HG03342 (cell line): Measurements from ENCODE around the gene PALM3.
A peak's percentile ranks its signal among the peaks of the same experiment; 100 is the strongest.

Source experiments
- ATAC-seq: cut with Tn5 transposase; IDR thresholded peaks from one replicate; pipeline ENCODE4 v1.9.1; 2021; ENCODE audit warnings: mild to moderate bottlenecking, moderate library complexity; ENCODE audit not compliant: unreplicated experiment

Gene PALM3, protein sequence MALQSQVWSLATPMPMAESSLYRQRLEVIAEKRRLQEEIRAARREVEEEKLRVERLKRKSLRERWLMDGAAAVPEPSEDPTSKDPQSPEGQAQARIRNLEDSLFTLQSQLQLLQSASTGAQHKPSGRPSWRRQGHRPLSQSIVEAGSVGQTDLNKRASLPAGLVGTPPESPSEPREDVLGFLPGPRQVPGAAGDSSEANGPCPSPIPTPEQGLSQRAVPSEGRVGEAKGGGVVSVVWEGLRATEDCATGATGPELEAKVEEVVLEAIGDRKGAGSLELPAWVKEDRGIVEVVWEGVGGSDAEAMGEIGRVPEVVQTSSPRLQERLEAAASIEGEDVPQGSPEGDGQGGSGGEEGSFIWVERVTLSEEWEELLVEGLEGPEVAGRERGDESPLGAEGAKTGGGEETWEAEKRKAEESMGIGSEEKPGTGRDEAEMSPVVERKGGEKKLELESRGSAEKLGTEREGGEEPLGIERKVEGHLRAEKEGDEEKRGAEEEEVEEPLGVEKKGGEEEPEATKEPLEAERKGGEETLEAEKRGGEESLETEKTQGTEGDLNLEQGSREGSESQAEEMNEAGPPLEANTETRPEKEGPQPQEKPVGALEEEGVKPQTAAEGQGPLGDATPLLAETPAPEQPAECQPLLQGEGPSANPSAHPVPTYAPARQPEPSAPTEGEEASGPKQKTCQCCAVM

DNA sequence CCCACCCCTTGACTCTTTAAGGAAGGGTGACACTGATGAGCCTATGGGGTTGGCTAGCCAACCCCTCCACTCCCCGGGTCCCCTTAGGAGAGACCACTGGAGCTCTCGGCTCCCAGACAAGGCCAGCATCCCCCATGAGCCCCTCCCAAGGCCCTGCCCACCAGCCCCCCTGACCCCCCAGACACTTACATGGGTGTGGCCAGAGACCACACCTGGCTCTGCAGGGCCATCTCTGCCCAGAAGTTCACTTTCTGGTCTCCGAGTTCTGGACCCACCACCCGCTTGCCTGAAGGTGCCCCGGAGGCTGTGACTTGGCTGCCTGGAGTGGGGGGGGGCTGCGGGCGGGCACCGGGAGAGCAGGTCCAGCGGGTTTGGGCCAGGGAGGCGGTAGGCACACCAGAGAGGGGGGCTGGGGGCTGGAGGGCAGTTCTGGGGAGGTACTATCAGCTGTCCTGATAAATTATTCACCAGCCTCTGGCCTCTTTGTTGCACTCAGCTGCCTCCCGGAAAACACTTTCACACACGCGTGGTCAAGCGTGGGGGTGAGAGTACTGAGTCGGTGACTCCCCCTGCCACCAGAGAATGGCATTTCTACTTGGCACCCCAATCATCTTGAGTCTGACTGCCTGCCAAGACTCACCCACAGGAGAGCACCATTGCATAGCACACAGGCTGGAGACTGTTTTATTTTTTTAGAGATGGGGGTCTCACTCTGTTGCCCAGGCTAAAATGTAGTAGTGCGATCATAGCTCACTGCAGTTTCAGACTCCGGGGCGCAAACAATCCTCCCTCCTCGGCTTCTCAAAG is at the start of gene PALM3:
PALM3 (minus strand) TSS at position 326 of the 807 bp plus-strand sequence; CDS start at position 230, 96 bp downstream.
- ATAC-seq = no peak

DNA sequence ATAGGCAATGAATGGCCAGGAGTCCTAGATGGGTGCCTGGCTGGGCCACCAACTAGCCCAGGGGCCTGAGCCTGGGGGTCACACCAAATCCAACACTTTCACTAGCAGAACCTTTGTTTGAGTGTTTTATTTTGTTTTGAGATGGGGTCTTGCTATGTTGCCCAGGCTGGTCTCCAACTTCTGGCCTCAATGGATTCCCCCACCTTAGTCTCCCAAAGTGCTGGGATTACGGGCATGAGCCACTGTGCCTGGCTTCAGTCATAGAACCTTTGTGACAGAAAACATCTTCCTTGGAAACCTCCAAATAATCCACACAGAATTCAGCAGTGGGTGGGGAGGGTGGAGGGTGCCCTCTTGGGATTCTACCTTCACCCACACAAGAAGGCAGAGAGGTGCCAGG is 49.6 kb upstream of the PALM3 start:
- ATAC-seq = no peak

DNA sequence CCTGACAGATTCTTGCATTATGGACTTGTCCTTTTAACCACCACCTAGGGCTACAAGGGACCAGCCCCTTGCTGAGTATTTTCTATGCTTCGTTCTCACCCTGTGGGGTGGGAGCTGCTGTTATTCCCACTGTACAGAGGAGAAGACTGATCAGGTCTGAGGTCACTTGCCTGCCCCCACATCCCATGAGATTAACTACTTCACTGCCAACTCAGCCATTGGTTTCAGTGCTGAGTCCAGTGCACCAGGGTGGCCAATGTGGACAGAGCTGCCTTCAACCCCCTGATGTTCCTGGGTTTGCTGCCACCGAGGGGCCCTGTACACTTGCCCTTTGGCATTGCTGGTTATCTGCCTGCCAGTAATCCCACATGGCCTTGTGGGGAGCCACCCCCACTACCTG is 48.8 kb upstream of the PALM3 start:
- ATAC-seq = no peak

DNA sequence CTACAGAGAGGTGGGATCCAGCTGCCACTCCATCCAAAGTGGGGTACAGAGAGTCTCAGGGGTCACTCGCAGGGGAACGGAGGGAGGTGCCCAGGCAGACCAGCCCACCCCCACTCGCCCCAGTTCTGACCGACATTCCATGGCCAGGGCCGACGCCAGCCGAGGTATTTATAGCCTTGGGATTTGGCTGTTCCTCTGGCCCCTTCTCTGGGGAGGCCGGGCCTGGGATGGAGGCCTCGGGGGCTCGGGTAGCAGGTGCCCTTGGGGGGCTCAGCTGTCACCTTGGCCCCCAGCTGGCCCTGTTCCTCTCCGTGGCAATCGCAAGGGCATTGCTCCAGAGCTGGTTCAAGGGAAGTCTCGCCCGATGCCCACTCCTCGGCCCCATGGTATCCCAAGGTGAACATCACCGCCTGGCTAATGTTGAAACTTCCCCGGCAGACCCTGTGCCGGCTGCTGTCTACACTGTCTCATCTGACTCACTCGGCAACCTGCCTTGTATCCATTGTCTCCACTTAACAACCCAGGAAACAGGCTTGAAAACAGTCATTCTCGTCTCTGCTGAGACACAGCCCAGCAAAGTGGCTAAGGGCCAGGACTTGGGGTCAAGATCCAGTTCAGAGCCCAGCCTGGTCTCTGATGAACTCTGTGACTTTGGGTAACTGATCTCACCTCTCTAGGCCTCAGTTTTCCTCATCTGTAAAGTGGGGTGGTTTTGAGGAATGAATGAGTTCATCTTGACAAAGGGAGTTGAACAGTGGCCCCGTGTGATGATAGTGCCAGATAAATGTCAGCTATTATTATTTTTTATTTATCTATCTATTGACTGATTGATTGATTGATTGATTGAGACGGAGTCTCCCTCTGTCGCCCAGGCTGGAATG is 45.9 kb upstream of the PALM3 start:
- ATAC-seq = no peak

DNA sequence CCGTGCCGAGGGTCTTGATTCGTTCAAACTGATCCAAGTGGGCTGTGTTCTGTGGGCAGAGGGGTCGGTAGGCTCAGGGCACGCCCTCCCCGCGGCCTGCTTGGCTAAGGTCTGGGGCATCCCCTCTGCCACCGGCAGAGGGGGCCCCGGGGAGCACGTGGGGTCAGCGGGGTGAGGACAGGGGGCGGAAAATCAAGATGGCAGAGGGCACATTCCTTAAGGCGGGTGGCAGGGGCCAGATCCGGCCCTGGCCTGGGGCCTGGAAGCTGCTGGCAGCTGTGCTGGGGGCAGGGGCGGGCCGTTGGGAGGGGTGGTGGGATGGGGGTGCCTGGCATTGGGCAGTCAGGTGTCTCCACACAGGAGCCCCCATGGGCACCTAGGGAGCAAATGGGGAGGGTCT is 45.0 kb upstream of the PALM3 start:
- ATAC-seq = no peak

DNA sequence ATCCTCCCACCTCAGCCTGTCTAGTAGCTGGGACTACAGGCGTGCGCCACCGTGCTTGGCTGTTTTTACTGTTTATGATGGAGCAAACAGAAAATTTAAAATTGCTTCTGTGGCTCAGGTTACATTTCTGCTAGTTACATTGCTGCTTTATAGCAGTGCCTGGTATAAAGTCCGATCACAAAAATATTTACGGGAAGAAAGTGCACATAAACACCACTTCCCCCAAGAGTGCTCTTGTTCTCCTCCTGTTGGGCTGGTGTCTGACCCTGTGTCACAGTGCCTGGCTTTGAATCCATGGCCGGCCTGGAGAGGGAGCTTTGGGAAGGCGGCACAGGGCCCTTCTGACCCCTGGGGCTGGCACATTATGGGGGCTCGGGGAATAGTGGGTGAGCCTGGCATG is 43.8 kb upstream of the PALM3 start:
- ATAC-seq = no peak

DNA sequence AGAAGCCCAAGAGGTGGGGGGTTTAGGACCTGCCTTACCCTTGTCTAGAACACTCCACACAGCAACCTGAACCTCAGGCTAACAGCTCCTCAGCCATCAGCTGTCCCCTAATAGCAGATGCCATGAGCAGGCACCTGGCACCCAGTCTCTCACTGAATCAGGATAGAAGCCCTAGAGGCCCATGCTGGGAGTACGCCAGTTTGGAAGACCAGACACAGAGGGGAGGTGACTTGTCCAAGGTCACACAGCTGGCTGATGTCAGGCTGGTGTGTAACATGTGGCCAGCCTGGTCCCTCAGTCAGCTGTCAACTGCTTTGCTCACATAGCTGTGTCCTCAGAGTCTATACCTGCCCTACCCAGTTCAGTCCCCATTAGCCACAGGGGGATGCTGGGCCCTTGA is 41.4 kb upstream of the PALM3 start:
- no peak for ATAC-seq

DNA sequence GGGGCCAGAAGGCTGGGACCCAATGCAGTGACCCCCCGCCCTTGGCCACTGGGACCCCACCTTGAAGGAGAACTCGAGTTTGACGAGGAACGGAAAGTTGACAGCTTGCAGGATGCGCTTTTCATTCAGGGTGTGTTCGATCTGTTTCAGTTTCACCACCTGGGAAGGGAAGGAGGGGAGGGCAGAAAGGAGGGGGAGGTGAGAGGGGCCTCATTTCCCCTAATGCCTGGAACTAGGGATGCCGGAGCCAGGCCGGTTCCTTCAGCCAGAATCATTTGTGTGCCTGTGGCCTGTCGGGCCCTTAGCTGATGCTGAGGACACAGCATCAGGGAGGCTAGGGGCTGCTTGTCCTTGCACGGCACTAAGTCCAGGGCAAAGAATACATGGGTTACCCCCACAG is 40.9 kb upstream of the PALM3 start:
- ATAC-seq = no peak

DNA sequence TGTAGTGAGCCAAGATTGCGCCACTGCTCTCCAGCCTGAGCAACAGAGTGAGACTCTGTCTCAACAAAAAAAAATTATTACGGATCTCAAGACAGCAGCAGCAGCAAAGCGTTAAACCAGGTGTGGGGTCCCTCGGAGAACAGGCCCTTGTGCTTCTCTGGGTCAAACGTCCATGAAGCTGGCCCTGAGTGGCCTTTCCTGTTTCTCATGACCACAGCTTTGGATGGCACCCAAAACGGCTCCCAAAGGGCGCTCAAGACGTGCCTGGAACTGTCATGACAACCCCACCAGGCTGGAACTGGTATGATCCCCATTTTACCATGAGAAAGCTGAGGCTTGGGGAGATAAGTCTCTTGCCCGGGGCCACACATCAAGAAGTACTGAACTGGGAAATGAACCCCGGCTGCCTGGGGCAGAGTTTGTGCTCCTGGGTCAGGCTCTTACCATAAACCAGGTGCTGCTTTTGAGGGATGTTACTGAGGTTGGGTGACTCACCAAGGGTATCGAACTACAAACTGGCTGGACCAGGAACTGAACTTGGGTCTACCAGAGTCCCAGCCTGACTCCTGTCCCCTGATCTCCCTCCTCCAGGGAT is 40.3 kb upstream of the PALM3 start:
- ATAC-seq = no peak

DNA sequence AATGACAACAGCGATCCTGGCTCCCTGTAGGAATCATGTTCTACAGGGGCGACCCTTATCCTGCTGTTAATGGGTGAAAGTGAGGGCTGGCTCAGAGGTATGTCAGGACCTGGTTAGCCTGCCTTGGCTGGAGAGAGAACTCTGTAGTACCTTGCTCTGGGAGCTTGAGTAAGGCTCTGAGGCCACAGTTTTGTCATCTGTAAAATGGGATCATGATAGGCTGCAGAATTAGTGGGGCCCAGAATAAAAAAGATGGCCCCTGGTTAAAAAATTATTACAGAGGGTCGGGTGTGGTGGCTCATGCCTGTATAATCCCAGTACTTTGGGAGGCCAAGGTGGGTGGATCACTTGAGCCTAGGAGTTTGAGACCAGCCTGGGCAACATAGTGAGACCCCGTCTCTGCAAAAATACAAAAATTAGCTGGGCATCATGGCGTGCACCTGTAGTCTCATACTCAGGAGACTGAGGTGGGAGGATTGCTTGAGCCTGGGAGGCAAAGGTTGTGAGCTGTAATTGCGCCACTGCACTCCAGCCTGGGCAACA is 39.2 kb upstream of the PALM3 start:
- ATAC-seq = no peak

DNA sequence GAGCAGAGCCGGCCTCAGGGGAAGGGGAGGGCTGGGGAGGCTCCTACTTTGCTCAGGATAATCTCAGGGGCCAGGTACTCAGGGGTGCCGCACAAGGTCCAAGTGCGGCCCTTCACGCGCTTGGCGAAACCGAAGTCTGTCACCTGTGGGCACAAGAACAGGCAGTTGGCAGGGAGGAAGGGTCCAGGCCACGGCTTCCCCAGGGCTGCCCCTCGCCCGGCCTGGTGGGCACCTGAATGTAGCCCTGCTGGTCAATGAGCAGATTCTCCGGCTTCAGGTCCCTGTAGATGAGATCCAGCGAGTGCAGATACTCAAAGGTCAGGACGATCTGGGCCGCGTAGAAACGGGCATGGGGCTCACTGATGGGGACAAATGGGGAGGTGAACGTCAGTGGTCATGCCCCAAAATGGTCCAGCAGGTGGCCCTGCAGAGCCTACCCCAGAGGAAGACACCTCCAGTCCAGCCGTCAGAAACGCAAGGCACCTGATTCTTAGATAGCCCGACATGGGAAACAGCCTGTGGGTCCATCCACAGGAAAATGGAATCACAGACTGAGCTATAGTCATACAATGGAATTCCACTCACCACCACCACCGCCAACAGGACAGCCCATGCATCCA is 35.8 kb upstream of the PALM3 start:
- no peak for ATAC-seq

DNA sequence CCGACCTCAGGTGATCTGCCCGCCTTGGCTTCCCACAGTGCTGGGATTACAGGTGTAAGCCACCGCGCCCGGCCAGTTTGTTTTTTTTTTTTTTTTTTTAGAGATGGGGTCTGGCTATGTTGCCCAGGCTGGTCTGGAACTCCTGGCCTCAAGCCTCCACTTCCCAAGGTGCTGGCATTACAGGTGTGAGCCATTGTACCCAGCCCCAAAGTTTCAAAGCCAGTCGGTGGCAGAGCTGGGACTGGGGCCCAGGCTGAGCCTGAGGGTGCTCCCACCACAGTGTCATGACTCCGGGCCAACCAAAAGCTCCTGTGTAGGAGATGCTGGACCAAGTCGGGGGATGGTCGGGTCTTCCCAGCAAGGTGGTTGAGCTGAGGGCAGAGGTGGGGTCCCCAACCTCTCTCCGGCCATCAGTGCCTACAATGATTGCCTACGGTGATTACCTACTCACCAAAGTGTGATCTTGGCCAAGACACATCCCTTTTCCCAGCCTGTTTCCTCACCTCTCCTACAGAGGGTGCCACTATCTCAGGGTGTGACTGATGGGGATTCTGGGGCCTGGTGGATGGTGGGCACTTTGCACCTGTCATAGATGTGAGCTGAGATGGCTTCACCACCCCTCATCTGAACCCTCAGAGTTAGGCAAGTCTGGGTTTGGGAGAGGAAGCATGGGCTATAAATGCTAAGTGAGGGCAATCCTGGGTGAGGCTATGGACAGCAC is 34.6 kb upstream of the PALM3 start:
- no peak for ATAC-seq

DNA sequence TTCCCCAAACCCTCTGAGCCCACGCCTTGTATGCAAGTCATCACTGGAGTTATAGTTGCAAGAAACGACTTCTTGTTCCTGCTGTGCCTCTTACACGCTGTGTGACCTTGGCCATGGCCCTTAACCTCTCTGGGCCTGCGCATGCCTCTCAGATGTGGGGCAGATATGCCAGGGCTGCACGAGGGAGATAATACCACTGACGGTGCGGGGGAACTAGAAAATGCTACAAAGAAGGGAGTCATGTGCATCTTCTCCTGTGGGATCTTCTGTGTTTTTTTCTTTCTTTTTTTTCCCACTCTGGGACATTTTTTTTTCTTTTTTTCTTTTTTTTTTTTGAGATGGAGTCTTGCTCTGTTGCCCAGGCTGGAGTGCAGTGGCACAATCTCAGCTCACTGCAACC is 33.0 kb upstream of the PALM3 start:
- ATAC-seq = no peak

DNA sequence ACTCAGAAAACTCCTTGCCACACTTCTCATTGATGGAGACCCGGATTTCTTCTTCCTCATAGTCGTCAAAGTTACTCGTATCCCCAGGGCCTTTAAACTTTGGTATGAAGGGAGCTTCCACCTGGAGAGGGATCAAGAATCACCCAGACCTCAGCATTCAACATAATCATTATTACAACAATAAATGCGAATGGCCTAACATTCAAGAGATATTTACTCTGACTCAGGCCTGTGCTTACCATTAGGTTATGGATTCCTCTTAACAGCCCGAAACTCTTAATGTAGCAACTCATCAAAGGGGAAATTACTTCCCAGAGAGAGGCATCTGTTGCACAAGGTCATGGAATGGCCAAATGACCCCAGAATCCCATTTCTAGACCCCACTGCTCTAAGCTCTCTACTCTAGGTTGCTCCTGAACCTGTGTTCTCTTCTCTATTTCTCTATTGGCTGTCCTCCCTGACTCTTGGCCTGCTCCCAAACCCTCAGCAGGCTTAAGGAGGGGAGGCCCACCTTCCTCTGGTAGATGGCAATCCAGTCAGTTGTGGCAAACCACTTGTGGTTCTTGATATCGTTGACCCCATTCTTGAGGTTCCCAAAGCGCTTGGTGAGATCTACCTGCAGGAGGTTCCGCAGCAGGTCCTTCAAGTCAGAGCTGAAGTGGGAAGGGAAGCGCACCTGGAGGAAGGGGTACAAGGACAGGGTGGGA is 31.4 kb upstream of the PALM3 start:
- no peak for ATAC-seq

DNA sequence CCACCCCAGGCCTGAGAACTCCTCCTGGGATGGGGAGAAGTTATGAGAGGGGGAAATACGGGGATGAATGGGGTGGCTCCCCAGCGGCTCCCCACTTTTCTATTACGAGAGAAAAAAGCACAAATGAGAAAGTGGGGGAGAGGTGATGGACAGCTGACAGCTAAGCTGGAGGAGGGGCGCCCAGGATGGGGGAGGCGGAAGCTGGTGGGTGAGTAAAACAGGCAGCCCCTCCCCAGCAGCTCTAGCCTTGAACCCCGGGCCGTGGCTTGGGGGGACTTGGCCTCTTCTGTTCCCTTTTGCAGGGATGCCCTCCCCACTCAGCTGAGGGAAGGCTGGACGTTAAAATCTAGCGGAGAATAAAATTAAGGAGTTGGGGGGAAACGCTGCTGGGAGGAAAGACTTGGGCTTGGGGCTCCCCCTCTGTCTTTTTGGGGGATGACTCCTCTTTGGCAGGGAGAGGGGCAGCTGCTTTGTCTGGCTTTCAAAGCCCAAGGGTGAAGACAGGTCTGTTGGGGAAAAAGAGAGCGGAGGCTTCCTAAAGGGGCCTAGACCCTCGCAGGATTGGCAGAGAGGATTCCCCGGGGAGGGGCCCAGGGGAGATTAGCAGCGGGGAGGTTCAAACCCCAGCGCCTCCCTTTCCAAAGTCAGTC is 30.1 kb upstream of the PALM3 start:
- peak; percentile 4 for ATAC-seq

DNA sequence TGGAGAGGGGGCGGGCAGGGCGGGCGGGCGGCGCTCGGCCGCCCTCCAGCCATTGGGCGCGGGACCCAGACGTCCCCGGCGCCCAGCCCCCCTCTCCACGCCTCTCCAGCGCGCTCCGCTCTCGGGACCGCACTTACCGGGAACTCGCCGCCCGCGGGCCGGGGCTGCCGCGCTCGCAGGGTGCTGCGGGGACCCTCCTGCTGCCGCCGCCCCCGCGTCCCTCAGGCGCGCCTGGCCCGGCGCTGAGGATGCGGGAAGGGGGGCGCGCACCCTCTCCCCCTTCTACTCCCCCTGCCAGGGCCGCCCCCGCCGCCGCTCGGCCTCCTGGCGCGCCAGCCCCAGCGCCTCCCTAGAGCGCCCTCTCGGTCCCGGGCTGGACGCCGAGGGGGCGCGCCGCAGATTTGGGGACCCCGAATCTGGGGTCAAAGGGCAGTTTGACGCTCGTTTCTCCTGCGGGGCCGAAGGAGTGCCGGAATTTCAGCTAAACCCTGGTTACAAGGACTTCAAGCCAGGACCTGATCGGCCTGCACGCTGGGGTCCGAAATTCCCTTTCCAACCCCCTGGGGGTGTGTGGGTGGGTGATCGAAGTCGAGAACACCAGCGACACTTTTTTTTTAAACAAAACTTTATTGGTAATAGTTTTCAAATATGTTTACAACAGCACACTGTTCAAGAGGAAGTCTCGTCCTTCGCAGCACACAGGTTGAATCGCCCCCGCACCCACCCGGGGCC is 29.4 kb upstream of the PALM3 start:
- peak; percentile 44 for ATAC-seq

DNA sequence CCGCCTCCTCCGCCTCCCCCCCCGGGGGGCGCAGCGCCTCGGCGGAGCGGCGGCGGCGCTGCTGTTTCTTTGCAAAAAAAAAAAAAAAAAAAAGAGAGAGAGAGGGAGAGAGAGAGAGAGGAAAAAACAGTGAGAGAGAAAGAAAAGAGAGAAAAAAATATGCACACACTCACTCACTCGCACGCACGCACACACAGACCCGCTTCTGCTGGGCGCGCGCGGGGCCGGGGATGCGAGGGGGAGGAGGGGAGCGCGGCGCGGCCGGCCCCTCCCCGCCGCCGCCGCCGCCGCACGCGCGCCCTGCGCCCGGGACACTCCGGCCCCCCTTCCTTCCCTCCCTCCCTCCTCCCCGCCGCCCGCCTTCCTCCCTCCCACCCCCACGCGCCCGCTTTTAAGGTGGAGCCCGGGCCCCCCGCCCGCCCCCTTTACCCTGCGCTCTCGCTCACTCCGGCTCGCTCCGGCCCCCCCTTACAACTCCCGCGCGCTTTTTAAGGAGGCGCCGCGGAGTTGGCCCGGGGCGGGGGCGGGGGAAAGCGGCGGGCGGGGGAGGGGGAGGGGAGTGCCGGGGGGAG is 28.7 kb upstream of the PALM3 start, which contains the start of gene SAMD1:
SAMD1 (minus strand) TSS at position 243 of the 572 bp plus-strand sequence.
- ATAC-seq = peak; percentile 40
